Transverse colon (tissue), 3 donors: ENCODE measurements around the gene GID8.

Source experiments
- EP300 ChIP-seq: sonication (generic); formaldehyde crosslinking; IDR thresholded peaks from one replicate; pipeline ENCODE4 v1.6.1; 2017; ENCODE audit warnings: antibody characterized with exemption, low read depth
- POLR2A ChIP-seq: fragments of 450-650 bp; IDR thresholded peaks from one replicate; pipeline ENCODE4 v1.6.1; 2016; ENCODE audit warnings: antibody characterized with exemption, mild to moderate bottlenecking, moderate library complexity
- TF ChIP-seq, protein P1 (sequence below), 5 experiments: fragments of 200-600 bp in 3 of 5; fragments of 450-650 bp in 2 of 5; sonication (generic) in 3 of 5; IDR thresholded peaks; 1 replicate in 2 of 5; 2 replicates in 3 of 5; pipeline ENCODE4 v1.5.1; 2016 to 2017; ENCODE audit warnings: antibody characterized with exemption in 5 of 5, inconsistent platforms in 3 of 5, mild to moderate bottlenecking in 2 of 5, moderate library complexity in 1 of 5

DNA sequence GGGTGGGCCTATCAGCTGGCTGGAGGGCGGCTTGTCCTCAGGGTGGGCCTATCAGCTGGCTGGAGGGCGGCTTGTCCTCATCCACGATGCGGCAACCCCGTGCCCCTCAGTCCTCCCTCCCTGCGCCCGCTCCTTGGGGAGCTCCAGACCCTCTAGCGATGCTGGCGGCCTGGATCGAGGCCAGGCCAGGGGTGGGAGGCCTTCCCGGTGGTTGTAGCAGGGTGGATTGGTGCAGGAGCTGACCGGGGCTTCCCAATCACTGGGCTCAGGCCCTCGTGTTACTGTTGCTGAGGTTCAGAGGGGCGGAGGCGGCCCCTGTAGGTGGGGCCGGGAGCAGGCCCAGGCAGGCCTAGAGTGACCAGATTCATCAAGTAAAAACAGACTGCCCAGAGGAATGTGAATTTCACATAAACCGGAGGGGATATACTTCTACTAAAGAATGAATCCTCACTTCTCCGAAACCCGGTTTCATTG, 23.4 kb downstream of the GID8 start:
- TF ChIP-seq POLR2A (no peak), EP300 (no peak)
- TF ChIP-seq, protein P1, sequence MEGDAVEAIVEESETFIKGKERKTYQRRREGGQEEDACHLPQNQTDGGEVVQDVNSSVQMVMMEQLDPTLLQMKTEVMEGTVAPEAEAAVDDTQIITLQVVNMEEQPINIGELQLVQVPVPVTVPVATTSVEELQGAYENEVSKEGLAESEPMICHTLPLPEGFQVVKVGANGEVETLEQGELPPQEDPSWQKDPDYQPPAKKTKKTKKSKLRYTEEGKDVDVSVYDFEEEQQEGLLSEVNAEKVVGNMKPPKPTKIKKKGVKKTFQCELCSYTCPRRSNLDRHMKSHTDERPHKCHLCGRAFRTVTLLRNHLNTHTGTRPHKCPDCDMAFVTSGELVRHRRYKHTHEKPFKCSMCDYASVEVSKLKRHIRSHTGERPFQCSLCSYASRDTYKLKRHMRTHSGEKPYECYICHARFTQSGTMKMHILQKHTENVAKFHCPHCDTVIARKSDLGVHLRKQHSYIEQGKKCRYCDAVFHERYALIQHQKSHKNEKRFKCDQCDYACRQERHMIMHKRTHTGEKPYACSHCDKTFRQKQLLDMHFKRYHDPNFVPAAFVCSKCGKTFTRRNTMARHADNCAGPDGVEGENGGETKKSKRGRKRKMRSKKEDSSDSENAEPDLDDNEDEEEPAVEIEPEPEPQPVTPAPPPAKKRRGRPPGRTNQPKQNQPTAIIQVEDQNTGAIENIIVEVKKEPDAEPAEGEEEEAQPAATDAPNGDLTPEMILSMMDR (IDR thresholded peaks at IDR 0.05), result no peak
